NCI-H345 (cell line): ENCODE results near the gene MORN1.

ENCODE experiments used
- DNase-seq: peaks from one replicate; lab custom pipeline; 2025; lab: John Stamatoyannopoulos, UW

MORN1 gene

GRCh38 chr1:2350911-2351655, 40.3 kb downstream of the MORN1 start:
- no peak for DNase-seq

GRCh38 chr1:2350501-2350900, 40.9 kb downstream of the MORN1 start:
- no peak for DNase-seq

- no peak for DNase-seq
These were observed 41.5 kb downstream of the MORN1 start for GRCh38 chr1:2349806-2350205.

GRCh38 chr1:2348346-2349325, 42.7 kb downstream of the MORN1 start:
- no peak for DNase-seq

GRCh38 chr1:2347896-2348295, 43.5 kb downstream of the MORN1 start:
- DNase-seq = no peak

- DNase-seq = no peak
These were observed 44.0 kb downstream of the MORN1 start for GRCh38 chr1:2347409-2347785.

- no peak for DNase-seq
These were observed 44.5 kb downstream of the MORN1 start for GRCh38 chr1:2346691-2347408.

- no peak for DNase-seq
These were observed 45.9 kb downstream of the MORN1 start for GRCh38 chr1:2345297-2346075.

GRCh38 chr1:2344744-2345296, 46.5 kb downstream of the MORN1 start:
- DNase-seq = no peak

- DNase-seq = no peak
These were observed 47.2 kb downstream of the MORN1 start for GRCh38 chr1:2344121-2344681.

GRCh38 chr1:2343023-2343935, 48.1 kb downstream of the MORN1 start:
- DNase-seq = no peak

- no peak for DNase-seq
These were observed 48.9 kb downstream of the MORN1 start for GRCh38 chr1:2342384-2343022.

GRCh38 chr1:2341706-2342383, 49.5 kb downstream of the MORN1 start:
- DNase-seq = no peak

- DNase-seq = no peak
These were observed 50.5 kb downstream of the MORN1 start for GRCh38 chr1:2340918-2341254.

- no peak for DNase-seq
These were observed 51.1 kb downstream of the MORN1 start for GRCh38 chr1:2340086-2340917.

GRCh38 chr1:2339206-2340085, 51.9 kb downstream of the MORN1 start:
- no peak for DNase-seq

- no peak for DNase-seq
These were observed 53.9 kb downstream of the MORN1 start for GRCh38 chr1:2337501-2337900.
